HepG2 (cell line): Measurements from ENCODE around the gene CHKA.

Experiments used
- CEBPB ChIP-seq: IDR thresholded peaks from 2 replicates; pipeline ENCODE4 v1.6.1; 2011; ENCODE audit warnings: low read depth, low read length, improper control_type of control experiment, borderline replicate concordance
- CHD2 ChIP-seq: IDR thresholded peaks from 2 replicates; pipeline ENCODE4 v1.6.1; 2011; ENCODE audit warnings: low read depth, low read length, improper control_type of control experiment
- HDAC1 ChIP-seq: sonication (generic); formaldehyde crosslinking; IDR thresholded peaks from 2 replicates; pipeline ENCODE4 v1.5.1; 2020; ENCODE audit warnings: mild to moderate bottlenecking, missing genetic modification reagents
- KDM5B ChIP-seq: sonication (generic); formaldehyde crosslinking; IDR thresholded peaks from 2 replicates; pipeline ENCODE4 v1.4.0; 2020; ENCODE audit warnings: missing genetic modification reagents, mild to moderate bottlenecking, borderline replicate concordance
- NR2C2 ChIP-seq: sonication (generic); formaldehyde crosslinking; IDR thresholded peaks from 2 replicates; pipeline ENCODE4 v1.4.0; 2020; ENCODE audit warnings: missing genetic modification reagents, mild to moderate bottlenecking, moderate library complexity, borderline replicate concordance
- RFX5 ChIP-seq: IDR thresholded peaks from 2 replicates; pipeline ENCODE4 v1.6.1; 2011; ENCODE audit warnings: low read depth, low read length, improper control_type of control experiment
- SETDB1 ChIP-seq: sonication (generic); formaldehyde crosslinking; IDR thresholded peaks from 2 replicates; pipeline ENCODE4 v1.5.1; 2020; ENCODE audit warnings: missing genetic modification reagents, mild to moderate bottlenecking, borderline replicate concordance
- ZFP1 ChIP-seq: IDR thresholded peaks from 2 replicates; pipeline ENCODE4 v1.6.1; 2016
- ZNF136 ChIP-seq: sonication (generic); formaldehyde crosslinking; IDR thresholded peaks from 2 replicates; pipeline ENCODE4 v1.8.1; 2022; ENCODE audit warnings: low read depth, mild to moderate bottlenecking, moderate library complexity, missing genetic modification reagents
- ZNF564 ChIP-seq: sonication (generic); formaldehyde crosslinking; IDR thresholded peaks from 2 replicates; pipeline ENCODE4 v1.8.1; 2023; ENCODE audit warnings: mild to moderate bottlenecking, missing genetic modification reagents
- ZNF776 ChIP-seq: sonication (generic); formaldehyde crosslinking; IDR thresholded peaks from 2 replicates; pipeline ENCODE4 v1.4.0; 2020; ENCODE audit warnings: mild to moderate bottlenecking, missing genetic modification reagents
- TF ChIP-seq, protein P1 (sequence below): sonication (generic); formaldehyde crosslinking; IDR thresholded peaks from 2 replicates; pipeline ENCODE4 v1.4.0; 2020; ENCODE audit warnings: missing genetic modification reagents, borderline replicate concordance

- no peak for TF ChIP-seq ZNF564 (CRISPR knock-in tag)
- TF ChIP-seq ZNF776: no peak
- no peak for TF ChIP-seq SETDB1 (CRISPR knock-in tag)
- no peak for TF ChIP-seq CHD2
- TF ChIP-seq KDM5B (CRISPR knock-in tag): no peak
- TF ChIP-seq NR2C2: no peak
- TF ChIP-seq CEBPB: no peak
- TF ChIP-seq, protein P1, sequence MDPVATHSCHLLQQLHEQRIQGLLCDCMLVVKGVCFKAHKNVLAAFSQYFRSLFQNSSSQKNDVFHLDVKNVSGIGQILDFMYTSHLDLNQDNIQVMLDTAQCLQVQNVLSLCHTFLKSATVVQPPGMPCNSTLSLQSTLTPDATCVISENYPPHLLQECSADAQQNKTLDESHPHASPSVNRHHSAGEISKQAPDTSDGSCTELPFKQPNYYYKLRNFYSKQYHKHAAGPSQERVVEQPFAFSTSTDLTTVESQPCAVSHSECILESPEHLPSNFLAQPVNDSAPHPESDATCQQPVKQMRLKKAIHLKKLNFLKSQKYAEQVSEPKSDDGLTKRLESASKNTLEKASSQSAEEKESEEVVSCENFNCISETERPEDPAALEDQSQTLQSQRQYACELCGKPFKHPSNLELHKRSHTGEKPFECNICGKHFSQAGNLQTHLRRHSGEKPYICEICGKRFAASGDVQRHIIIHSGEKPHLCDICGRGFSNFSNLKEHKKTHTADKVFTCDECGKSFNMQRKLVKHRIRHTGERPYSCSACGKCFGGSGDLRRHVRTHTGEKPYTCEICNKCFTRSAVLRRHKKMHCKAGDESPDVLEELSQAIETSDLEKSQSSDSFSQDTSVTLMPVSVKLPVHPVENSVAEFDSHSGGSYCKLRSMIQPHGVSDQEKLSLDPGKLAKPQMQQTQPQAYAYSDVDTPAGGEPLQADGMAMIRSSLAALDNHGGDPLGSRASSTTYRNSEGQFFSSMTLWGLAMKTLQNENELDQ (CRISPR knock-in tag): no peak
- TF ChIP-seq ZNF136 (CRISPR knock-in tag): no peak
- no peak for TF ChIP-seq ZFP1 (CRISPR knock-in tag)
- TF ChIP-seq RFX5: no peak
- TF ChIP-seq HDAC1: no peak
Measured at GRCh38 chr11:68004551-68005335, 116.4 kb downstream of the CHKA start.
